Measurements from ENCODE around the gene MRPL10.

DNA sequence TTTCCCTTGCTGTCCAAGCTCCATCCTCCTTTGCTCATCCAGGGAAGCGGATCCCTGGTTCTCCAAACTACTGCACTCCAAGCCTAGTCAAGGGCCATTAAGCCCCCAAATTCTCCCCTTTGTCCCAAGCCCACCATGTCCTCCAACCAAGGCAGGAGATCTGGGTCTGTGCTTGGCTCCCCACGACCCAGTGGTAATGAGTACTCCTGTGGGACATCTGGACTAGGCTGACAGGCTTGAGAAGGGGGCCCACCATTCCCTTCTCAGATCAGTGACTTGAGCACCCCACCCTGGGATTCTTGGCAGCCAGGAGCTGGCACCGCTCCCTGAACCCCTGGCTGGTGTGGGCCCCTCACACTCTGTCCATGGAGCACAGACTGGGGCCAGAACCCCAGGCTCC, 26.9 kb downstream of the MRPL10 start:
- TF ChIP-seq POLR2A (IDR thresholded peaks at IDR 0.05) (no peak), EP300 (IDR thresholded peaks at IDR 0.05) (no peak)
- TF ChIP-seq, protein P1, sequence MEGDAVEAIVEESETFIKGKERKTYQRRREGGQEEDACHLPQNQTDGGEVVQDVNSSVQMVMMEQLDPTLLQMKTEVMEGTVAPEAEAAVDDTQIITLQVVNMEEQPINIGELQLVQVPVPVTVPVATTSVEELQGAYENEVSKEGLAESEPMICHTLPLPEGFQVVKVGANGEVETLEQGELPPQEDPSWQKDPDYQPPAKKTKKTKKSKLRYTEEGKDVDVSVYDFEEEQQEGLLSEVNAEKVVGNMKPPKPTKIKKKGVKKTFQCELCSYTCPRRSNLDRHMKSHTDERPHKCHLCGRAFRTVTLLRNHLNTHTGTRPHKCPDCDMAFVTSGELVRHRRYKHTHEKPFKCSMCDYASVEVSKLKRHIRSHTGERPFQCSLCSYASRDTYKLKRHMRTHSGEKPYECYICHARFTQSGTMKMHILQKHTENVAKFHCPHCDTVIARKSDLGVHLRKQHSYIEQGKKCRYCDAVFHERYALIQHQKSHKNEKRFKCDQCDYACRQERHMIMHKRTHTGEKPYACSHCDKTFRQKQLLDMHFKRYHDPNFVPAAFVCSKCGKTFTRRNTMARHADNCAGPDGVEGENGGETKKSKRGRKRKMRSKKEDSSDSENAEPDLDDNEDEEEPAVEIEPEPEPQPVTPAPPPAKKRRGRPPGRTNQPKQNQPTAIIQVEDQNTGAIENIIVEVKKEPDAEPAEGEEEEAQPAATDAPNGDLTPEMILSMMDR (IDR thresholded peaks at IDR 0.05) = no peak
